HG03520 (cell line): Measurements from ENCODE around the gene BTNL8.

Experiments used
- ATAC-seq: cut with Tn5 transposase; IDR thresholded peaks from one replicate; pipeline ENCODE4 v1.9.1; 2021; ENCODE audit warnings: mild to moderate bottlenecking, moderate library complexity; ENCODE audit not compliant: unreplicated experiment

Gene BTNL8

GRCh38 chr5:180950291-180950949, 51.5 kb downstream of the BTNL8 start:
- ATAC-seq, result no peak

GRCh38 chr5:180959661-180960060, 60.7 kb downstream of the BTNL8 start:
- no peak for ATAC-seq

GRCh38 chr5:180960209-180960608, 61.2 kb downstream of the BTNL8 start:
- ATAC-seq, result no peak

- no peak for ATAC-seq
Measured at GRCh38 chr5:180969406-180969805, 70.4 kb downstream of the BTNL8 start.

GRCh38 chr5:180970336-180970735, 71.4 kb downstream of the BTNL8 start:
- no peak for ATAC-seq

GRCh38 chr5:180970875-180971274, 71.9 kb downstream of the BTNL8 start:
- ATAC-seq, result no peak

GRCh38 chr5:180974612-180975315, 75.8 kb downstream of the BTNL8 start:
- peak; percentile 6 for ATAC-seq

GRCh38 chr5:180975338-180975737, 76.4 kb downstream of the BTNL8 start:
- ATAC-seq, result peak; percentile 78

GRCh38 chr5:180976518-180976917, 77.6 kb downstream of the BTNL8 start:
- ATAC-seq, result no peak

- no peak for ATAC-seq
Measured at GRCh38 chr5:180977852-180978251, 78.9 kb downstream of the BTNL8 start.

- ATAC-seq, result no peak
Measured at GRCh38 chr5:180982008-180982741, 83.2 kb downstream of the BTNL8 start.

- ATAC-seq, result no peak
Measured at GRCh38 chr5:180988016-180988415, 89.1 kb downstream of the BTNL8 start.

GRCh38 chr5:180988592-180988991, 89.6 kb downstream of the BTNL8 start, which contains the start of gene BTNL3:
Gene BTNL3, plus strand, starts transcription at chr5:180988846. Its CDS starts 183 bp downstream, at chr5:180989029.
- ATAC-seq, result no peak

GRCh38 chr5:180990086-180990881, 91.3 kb downstream of the BTNL8 start:
- peak; percentile 63 for ATAC-seq

GRCh38 chr5:180990882-180991242, 91.9 kb downstream of the BTNL8 start:
- no peak for ATAC-seq
